Frontal cortex (tissue), 4 donors: Measurements from ENCODE around the gene CEP164. TPM values are rescaled to one million over a fixed set of nuclear protein-coding genes. Genes with fewer than 3 reads are reported as not detected.
A peak's percentile ranks its signal among the peaks of the same experiment; 100 is the strongest.

ENCODE experiments used
- DNase-seq, 2 donors: peaks; one replicate each; pipeline ENCODE4 v3.0.0; 2012; ENCODE audit warnings: low spot score in 2 of 2
- FAIRE-seq: peaks from 2 replicates; lab custom pipeline; 2012; peaks lifted over from hg19 to GRCh38; lab: Jason Lieb, UNC
- total RNA-seq: library from RNA; depleted of rRNA; stranded (reverse); fragments of >200 nt; gene quantifications from one replicate; pipeline ENCODE4 v1.2.3, GENCODE V29; 2014
- donor health status: control.
- donor health status: control.
- donor health status: control.

CEP164 gene
- total RNA-seq: 15.1 TPM

DNA sequence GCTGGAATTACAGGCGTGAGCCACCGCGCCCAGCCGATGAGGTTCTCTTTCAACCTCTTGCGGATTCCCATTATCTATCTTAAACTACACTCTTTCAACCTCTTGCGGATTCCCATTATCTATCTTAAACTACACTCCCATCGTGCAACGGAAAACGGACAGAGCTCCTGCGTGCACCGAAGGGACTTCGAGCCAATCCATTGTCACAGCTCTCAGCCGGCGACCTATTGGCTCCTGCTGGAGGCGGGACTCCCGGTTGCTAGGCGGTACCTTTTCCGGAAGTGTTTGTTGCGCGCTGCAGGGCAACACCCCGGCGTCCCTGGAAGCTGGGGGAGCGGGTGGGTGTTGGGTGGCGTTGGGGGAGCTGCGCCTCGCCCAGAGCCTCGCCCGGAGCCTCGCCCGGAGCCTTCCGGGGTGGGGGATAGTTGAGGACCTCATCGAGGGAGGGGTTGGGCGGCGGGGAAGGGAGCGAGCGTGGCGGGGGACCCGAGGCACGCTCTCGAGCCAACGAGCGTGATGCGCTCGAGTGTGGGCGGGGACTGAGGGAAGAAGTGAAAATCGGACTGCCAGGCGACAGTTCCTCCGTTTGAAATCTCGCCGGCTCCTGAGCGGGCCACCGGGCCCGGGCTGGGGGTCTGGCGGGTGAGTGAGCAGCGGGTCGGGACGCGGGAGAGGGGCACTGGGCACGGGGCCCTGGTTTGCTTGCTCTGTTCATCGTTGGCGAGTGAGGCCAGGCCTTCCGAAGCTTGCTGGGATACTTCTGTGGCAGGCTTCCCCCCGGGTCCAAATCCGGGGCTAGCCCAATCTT is at the start of gene CEP164:
TSS of gene CEP164 (plus strand) at position 288 of the 808 bp plus-strand sequence. CDS start 10,733 bp downstream, outside the sequence.
- FAIRE-seq: peak; percentile 64
- DNase-seq: peak; percentile 92 to 97

DNA sequence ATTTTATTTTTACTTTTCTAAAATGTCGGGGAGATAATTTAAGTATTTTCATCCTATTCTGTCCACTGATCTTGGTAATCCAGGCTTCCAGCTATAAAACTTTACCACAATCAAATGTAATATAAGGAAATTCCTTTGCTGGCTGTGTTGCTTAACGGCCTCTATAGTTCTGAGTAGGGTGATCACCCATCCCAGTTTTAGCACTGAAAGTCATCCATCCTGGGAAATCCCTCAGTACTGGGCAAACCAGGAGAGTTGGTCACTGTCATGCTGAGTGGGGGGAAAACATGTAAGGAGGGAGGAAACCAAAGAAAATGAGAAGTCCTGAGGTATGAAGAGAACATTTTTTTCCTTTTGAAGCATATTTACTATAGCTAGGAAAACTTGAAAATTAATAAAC is 49.3 kb upstream of the CEP164 start:
- DNase-seq (no peak), FAIRE-seq (no peak)

DNA sequence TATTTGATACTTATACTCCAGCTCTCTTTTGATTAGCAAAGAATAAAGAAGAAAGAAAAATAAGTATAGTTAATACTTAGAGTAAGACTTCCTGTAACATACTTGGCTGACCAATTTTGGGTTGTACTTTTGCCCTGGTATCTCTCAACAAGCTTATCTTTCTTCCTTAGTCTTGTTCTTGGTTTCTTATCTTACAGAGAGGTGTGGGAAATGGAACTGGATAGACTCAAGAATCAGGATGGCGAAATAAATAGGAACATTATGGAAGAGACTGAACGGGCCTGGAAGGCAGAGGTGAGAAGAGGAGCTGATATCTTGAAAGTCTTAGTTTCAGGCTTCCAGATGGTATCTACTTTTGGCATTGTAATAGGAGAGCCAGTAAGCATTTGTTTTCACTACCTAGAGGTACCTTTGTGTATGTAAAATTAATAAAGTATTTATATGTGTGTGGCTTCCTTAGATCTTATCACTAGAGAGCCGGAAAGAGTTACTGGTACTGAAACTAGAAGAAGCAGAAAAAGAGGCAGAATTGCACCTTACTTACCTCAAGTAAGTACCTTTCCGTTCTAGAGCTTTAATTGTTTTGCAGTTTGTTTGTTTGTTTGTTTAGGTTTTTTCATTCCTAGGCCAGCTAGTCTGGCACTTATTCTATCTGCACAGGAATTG is 47.8 kb upstream of the CEP164 start:
- FAIRE-seq: no peak
- no peak for DNase-seq

DNA sequence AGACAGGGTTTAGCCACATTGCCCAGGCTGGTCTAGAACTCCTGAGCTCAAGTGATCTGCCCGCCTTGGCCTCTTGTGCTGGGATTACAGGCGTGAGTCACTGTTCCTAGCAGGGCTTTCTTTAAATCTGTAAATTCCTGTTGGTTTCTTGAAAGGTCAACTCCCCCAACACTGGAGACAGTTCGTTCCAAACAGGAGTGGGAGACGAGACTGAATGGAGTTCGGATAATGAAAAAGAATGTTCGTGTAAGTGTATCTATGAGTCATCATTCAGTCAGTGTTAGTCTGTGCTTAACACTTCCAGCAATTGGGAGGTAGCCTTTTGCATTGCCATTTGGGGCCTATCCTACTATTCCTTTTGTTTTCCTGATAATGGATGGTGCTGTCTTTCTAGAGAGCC is 46.5 kb upstream of the CEP164 start:
- DNase-seq (no peak), FAIRE-seq (no peak)

DNA sequence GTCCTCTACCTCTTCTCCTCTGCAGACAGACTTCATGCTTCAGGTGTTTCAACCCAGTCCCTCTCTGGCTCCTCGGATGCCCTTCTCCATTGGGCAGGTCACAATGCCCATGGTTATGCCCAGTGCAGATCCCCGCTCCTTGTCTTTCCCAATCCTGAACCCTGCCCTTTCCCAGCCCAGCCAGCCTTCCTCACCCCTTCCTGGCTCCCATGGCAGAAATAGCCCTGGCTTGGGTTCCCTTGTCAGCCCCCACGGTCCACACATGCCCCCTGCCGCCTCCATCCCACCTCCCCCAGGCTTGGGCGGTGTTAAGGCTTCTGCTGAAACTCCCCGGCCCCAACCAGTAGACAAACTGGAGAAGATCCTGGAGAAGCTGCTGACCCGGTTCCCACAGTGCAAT is 45.8 kb upstream of the CEP164 start:
- FAIRE-seq (no peak), DNase-seq (no peak)

DNA sequence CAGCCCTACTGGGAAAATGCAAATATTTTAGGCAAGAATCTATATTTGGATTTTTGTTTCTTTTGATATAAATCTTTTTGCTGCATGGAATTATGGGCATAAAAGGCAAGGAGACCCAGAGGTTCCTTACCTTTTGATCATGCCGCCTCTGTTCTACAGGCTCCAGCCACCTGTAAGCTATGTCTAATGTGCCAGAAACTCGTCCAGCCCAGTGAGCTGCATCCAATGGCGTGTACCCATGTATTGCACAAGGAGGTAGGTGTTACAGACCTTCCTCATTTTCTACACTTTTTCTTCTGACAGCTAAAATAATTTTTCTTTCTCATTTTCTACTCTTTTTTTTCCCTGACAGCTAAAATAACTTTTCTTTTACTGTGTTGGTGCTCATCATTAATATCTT is 44.7 kb upstream of the CEP164 start:
- DNase-seq: no peak
- no peak for FAIRE-seq

DNA sequence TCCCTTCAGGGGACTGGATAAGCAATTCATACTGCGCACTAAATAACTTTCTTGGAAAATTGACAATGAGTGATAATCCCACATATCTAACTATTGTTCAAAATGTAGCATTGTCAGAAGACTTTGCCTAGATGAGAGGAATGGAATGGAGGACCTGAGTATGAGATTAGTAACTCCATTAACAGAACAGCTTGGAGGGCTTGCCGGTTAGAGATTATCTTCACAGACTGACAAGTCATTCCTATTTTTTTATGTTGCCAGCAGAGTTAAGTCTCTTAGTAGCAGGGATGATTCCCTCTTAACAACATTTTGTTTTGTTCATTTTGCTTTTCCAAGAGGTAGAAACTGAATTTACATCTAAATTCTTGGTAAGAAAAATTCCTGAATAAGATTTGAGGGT is 43.6 kb upstream of the CEP164 start:
- FAIRE-seq: no peak
- DNase-seq: no peak

DNA sequence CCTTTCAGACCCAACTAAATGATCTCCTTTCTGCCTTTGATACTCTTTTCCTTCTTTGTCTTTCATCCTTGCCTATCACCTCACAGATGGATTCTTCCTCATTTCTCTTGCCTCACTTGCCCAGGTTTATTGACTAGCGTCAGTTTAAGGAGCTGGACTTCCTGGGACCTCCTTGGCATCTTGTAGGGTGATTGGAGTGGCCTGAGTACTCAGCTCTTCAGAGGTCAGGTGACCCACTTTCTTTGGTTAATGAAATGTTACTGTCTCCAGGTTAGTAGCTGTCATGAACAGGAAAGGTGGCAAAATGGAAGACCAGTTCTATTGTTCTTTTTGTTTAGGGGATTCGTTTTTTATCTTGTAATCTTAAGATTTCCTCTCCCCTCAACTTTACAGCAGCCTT is 41.1 kb upstream of the CEP164 start:
- DNase-seq: no peak
- no peak for FAIRE-seq

DNA sequence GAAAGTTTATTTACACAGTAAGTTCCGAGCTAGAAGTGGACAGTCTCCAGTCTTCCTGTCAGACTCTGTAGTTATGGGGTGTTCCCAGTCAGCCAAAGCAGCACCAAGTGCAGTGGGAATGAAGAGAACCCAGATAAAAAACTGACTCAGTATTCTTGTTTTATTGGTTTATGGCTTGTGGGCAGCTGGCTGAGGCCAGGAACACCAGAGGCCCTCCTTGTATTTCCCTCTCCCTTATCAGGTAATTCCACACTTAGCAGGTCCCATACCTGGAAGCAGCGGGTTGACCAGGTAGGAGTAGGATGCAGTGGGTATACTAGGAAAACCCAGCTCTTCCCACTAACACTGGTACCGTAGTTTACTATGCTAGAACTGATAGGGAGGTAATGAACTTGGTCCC is 40.0 kb upstream of the CEP164 start:
- no peak for DNase-seq
- no peak for FAIRE-seq

DNA sequence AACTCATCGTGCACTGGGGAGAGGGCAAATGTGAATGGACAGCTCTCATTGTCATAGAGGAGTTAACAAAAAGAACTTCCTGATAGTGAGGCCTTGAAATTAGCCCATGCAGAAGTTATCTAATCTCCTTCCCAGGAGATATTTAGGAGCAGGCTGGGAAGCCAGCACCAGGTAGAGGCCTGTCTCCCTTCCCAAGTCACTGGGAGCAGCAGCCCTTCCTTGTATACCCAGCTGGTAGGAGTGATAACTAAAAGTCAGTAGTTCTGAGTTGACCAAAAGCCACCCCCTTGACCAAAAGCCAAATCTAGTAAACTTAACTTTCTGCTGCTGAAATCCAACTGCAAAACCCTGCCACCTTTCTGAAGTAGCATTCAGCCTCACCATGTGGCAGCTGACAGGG is 37.9 kb upstream of the CEP164 start:
- no peak for DNase-seq
- FAIRE-seq: no peak

DNA sequence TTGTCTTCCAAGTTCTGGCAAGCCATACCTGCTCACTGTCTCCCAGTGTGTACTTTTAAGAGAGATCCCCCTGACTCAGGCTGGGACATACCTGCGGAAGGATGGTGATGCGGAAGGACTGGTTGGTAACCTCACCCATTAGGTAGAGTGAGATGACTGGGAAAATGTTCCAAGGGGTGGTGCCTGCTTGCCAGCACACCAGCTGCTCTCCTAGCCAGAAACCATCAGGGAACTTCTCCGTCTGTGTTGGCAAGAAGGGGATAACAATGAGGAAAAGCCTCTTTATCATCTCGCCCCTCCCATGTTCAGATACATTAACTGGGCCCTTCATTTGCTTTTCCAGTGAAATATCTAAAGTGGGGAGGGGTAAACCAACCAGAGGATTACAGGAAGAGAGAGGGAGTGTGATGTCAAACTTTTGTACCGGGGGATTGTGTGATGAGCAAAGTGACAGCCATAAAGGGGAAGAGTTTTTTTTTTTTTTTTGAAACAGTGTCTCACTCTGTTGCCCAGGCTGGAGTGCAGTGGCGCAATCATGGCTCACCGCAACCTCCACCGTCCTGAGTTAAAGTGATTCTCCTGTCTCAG is 36.8 kb upstream of the CEP164 start, which contains the start of gene BACE1-AS:
TSS of gene BACE1-AS (plus strand) at position 538 of the 588 bp plus-strand sequence.
- DNase-seq: no peak
- no peak for FAIRE-seq

DNA sequence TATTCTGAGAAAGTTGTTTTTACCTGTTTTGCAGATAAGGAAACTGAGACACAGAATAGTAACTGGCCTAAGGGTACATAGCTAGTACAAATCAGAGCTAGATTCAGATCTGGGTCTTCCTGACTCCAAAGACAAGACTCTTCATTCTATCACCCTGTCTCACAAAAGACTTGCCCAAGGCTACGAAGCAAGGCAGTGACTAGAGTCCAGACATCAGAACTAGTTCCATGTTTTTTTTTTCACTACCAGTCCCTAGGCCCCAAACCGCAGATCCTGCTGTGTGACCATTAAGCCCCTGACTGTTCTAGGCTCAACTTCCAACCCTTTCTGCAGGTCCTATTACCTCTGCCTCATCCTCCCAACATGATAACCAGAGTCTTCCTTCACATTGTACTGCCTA is 35.0 kb upstream of the CEP164 start:
- DNase-seq (no peak), FAIRE-seq (no peak)

DNA sequence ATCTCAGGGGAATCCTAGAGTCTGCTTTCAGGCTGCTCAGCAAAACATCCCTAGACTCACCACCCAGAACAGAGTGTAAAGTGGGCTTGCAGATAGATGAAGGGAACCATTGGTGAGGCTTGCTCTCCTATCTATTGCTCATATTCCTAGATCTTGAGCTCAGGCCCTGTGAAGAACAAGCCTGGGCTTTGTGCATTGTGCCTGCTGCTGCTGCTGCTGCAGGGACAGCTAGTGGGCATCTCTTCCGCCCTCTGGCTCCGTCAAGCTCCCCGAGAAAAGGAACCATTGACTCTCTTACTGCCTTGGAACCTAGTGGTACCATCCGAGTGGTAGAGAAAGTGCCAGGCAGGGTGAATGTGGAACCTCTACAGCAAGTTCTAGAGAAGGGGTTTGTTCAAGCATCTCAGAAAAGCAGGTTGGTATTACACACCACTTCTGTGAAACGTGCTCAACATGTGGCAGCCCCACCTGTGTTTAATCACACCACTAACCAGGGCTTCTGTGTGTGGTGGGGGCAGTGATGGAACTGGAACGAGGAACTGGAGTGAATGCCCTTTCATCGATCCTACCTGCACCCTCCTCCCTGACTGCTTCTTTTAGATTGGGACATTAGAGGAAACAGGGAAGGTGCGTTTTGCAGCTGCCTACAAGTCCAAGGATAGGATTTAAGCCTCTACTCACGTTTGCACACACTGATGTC is 32.1 kb upstream of the CEP164 start:
- DNase-seq (peak in 1 of 2 donors; percentile 46), FAIRE-seq (no peak)

DNA sequence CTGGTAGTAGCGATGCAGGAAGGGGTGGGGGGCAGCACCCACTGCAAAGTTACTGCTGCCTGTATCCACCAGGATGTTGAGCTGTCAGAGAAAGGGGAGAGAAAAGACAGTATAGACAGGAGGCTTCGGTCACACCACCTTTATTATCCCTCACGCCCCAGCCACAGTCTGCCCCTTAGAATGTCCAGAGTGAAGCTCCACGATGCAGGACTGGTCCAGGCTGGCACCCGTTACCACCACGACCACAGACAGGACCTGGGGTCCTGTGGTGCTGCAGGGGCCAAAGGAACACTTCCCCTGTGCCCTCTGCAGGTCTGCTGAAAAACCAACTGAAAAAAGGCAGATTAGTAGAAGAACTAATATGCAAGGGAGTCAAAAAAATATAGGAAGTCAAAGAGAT is 30.8 kb upstream of the CEP164 start:
- FAIRE-seq: no peak
- DNase-seq: no peak

DNA sequence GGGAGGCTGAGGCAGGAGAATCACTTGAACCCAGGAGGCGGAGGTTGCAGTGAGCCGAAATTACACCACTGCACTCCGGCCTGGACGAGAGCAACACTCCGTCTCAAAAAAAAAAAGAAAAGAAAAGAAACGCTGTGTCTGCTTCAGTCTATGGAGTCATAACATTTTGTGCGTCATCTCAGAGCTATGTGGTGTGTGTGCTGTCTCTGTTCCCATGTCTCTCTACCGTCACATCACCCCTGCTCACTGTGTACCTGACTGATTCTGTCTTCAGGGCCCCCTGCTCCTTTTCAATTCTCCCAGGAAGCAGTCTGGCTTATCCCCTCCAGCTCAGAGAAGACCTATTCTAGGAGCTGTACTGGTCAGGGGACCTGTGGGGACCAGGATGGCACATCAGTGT is 29.5 kb upstream of the CEP164 start:
- FAIRE-seq (no peak), DNase-seq (no peak)

DNA sequence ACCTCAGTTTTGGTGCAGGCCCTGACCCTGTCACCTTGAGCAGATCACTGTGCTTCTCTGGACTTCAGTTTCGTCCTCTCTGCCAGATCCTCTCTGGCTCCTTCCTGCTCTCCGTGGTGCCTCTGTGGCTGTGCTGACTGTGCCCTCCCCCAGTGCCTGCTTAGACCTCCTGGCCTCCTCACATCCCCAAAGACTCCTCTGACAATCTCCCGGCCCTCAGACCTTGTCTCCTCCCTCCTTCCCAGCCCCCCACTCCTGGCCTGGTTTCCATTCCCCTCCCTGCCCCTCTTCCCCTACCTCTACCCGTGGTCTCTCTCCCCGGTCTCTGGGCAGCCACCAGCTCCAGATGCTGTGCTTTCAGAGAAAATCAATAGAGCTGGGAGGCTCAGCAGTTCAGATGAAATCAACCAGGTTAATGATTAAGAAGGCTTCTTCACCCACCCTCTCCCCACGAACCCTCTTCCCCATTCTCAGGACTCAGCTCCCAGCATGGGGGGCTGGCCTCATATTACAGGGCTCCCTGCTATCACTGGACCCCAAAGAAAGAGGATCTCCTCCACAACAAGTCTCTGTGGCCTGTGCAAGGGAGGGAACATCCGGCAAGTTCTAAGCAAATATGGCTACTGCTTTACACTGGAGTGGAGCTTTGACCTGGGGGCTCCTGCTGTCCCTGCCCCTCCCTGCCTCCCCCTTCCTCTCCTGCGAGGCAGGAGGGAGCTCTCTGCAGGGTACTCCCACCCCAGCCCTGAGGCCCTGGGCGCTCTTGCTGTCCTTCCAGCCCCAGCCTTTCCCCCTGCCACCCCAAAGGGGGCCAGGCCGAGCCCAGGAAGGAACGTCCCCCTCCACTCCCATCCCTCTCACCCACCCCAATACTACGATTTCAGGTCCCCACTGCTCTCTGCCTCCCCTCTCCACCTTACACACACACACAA is 28.0 kb upstream of the CEP164 start:
- DNase-seq (no peak), FAIRE-seq (no peak)

DNA sequence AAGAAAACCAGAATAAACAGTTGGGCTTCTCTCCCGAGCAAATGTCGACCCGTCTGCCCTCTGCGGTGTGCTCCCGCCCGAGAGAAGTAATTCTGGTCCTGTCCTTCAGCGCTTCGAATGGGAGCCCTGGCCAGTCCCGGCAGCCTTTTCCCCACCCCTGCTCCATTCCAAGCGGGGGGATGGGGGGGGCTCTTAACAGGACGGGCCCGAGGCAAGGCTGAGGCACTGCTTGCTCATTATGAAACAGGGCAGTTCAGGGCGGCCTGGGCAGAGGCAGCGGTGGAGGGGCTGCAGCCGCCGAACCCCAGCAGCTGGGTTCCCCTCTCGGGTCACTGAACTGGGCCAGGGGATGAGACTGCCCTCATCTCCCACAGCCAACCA is 27.4 kb upstream of the CEP164 start:
- no peak for FAIRE-seq
- DNase-seq: no peak

DNA sequence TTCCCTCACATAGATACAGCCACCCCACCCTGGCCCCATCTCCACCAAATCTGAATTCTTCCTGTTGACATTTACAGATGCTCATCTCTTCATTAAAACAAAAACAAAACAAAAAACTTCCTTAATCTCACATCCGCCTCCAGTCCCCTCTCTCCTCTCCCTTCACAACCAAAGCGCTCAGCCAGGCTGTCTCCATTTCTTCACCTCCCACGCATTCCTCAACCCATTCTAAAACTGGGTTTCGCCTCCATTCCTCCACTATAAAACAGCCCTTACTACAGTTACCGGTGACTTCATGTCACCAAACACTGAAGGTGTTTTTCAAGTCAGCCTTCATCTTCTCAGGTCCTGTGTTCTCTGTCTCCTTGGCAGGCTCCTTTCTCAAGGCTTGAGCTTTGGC is 26.9 kb upstream of the CEP164 start:
- FAIRE-seq: no peak

DNA sequence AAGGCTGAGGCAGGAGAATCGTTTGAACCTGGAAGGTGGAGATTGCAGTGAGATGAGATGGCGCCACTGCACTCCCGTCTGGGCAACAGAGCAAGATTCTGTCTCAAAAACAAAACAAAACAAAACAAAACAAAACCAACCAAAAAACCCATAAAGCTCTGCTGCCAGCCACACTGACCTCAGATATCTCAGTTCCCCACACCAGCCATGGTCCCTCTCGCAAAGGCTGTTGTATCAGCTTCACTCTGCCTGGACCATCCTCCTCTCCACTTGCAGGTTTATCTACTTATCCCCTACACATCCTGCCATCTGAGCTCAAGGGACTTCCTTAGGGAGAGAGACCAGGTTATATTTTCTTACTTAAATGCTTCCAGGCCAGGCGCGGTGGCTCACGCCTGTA is 25.4 kb upstream of the CEP164 start:
- DNase-seq (no peak), FAIRE-seq (no peak)

More for the DNA sequence above, 26.9 kb upstream of the CEP164 start:
- no peak for DNase-seq
